Activated naive CD8-positive, alpha-beta T cell (primary cell): ENCODE measurements around the gene AGTRAP.

ENCODE experiments used
- H3K27ac Mint-ChIP-seq: one replicate; pipeline ENCODE4 v1.8.0; 2021; ENCODE audit warnings: mixed read lengths
- H3K27me3 Mint-ChIP-seq: one replicate; pipeline ENCODE4 v1.8.0; 2021; ENCODE audit warnings: mixed read lengths
- H3K36me3 Mint-ChIP-seq: one replicate; pipeline ENCODE4 v1.8.0; 2021; ENCODE audit warnings: mixed read lengths
- H3K4me1 Mint-ChIP-seq: one replicate; pipeline ENCODE4 v1.8.0; 2021; ENCODE audit warnings: low read depth, mixed read lengths
- H3K4me3 Mint-ChIP-seq: one replicate; pipeline ENCODE4 v1.8.0; 2021; ENCODE audit warnings: mild to moderate bottlenecking, mixed read lengths
- H3K9me3 Mint-ChIP-seq: one replicate; pipeline ENCODE4 v1.8.0; 2021; ENCODE audit warnings: low read depth, mixed read lengths

AGTRAP gene

GRCh38 chr1:11738096-11738495 lies 2.2 kb downstream of the AGTRAP start:
- H3K9me3 Mint-ChIP-seq: no peaks in the 10 kb centered on the region
- peak overlapping the region; percentile 22 for H3K4me3 Mint-ChIP-seq
- no peaks in the 10 kb centered on the region for H3K36me3 Mint-ChIP-seq
- peaks cover 66% of the 10 kb centered on the region for H3K4me1 Mint-ChIP-seq
- peak overlapping the region; percentile 50 for H3K27ac Mint-ChIP-seq
- no peaks in the 10 kb centered on the region for H3K27me3 Mint-ChIP-seq

GRCh38 chr1:11738783-11739182 lies 2.8 kb downstream of the AGTRAP start:
- no peaks in the 10 kb centered on the region for H3K36me3 Mint-ChIP-seq
- no peaks in the 10 kb centered on the region for H3K27me3 Mint-ChIP-seq
- H3K4me1 Mint-ChIP-seq: peaks cover 64% of the 10 kb centered on the region
- H3K9me3 Mint-ChIP-seq: no peaks in the 10 kb centered on the region
- H3K4me3 Mint-ChIP-seq: no peak overlapping the region
- no peak overlapping the region for H3K27ac Mint-ChIP-seq

- Mint-ChIP-seq H3K4me1 (peaks cover 63% of the 10 kb centered on the region), H3K9me3 (no peaks in the 10 kb centered on the region), H3K36me3 (no peaks in the 10 kb centered on the region), H3K27ac (peak overlapping the region; percentile 80), H3K4me3 (peak overlapping the region; percentile 38), H3K27me3 (no peaks in the 10 kb centered on the region)
Measured at GRCh38 chr1:11740258-11741192, 4.6 kb downstream of the AGTRAP start.

- no peaks in the 10 kb centered on the region for H3K9me3 Mint-ChIP-seq
- H3K36me3 Mint-ChIP-seq: peaks cover 2% of the 10 kb centered on the region
- H3K4me1 Mint-ChIP-seq: peaks cover 61% of the 10 kb centered on the region
- H3K4me3 Mint-ChIP-seq: no peak overlapping the region
- no peak overlapping the region for H3K27ac Mint-ChIP-seq
- H3K27me3 Mint-ChIP-seq: no peaks in the 10 kb centered on the region
Measured at GRCh38 chr1:11741482-11741881, 5.5 kb downstream of the AGTRAP start.

GRCh38 chr1:11741919-11742558 lies 6.1 kb downstream of the AGTRAP start:
- Mint-ChIP-seq H3K27me3 (no peaks in the 10 kb centered on the region), H3K4me3 (no peak overlapping the region), H3K9me3 (no peaks in the 10 kb centered on the region), H3K27ac (no peak overlapping the region), H3K36me3 (peaks cover 4% of the 10 kb centered on the region), H3K4me1 (peaks cover 58% of the 10 kb centered on the region)

GRCh38 chr1:11744287-11744686 lies 8.4 kb downstream of the AGTRAP start:
- Mint-ChIP-seq H3K27me3 (no peaks in the 10 kb centered on the region), H3K4me1 (peaks cover 43% of the 10 kb centered on the region), H3K9me3 (no peaks in the 10 kb centered on the region), H3K36me3 (peaks cover 4% of the 10 kb centered on the region), H3K27ac (no peak overlapping the region), H3K4me3 (no peak overlapping the region)

- no peak overlapping the region for H3K4me3 Mint-ChIP-seq
- H3K4me1 Mint-ChIP-seq: peaks cover 27% of the 10 kb centered on the region
- H3K36me3 Mint-ChIP-seq: peaks cover 4% of the 10 kb centered on the region
- H3K27ac Mint-ChIP-seq: no peak overlapping the region
- H3K27me3 Mint-ChIP-seq: no peaks in the 10 kb centered on the region
- H3K9me3 Mint-ChIP-seq: no peaks in the 10 kb centered on the region
Measured at GRCh38 chr1:11746092-11746491, 10.2 kb downstream of the AGTRAP start.

GRCh38 chr1:11746795-11747487 lies 11.0 kb downstream of the AGTRAP start:
- no peaks in the 10 kb centered on the region for H3K9me3 Mint-ChIP-seq
- H3K36me3 Mint-ChIP-seq: peaks cover 4% of the 10 kb centered on the region
- H3K4me3 Mint-ChIP-seq: no peak overlapping the region
- no peaks in the 10 kb centered on the region for H3K27me3 Mint-ChIP-seq
- H3K27ac Mint-ChIP-seq: no peak overlapping the region
- peaks cover 20% of the 10 kb centered on the region for H3K4me1 Mint-ChIP-seq

- no peak overlapping the region for H3K4me3 Mint-ChIP-seq
- H3K36me3 Mint-ChIP-seq: peaks cover 4% of the 10 kb centered on the region
Measured at GRCh38 chr1:11748294-11749202, 12.6 kb downstream of the AGTRAP start.

GRCh38 chr1:11749203-11749689 lies 13.3 kb downstream of the AGTRAP start:
- no peaks in the 10 kb centered on the region for H3K27me3 Mint-ChIP-seq
- no peak overlapping the region for H3K4me3 Mint-ChIP-seq
- no peak overlapping the region for H3K27ac Mint-ChIP-seq
- H3K4me1 Mint-ChIP-seq: peaks cover 15% of the 10 kb centered on the region
- no peaks in the 10 kb centered on the region for H3K9me3 Mint-ChIP-seq
- peaks cover 4% of the 10 kb centered on the region for H3K36me3 Mint-ChIP-seq

More at GRCh38 chr1:11748294-11749202, 12.6 kb downstream of the AGTRAP start:
- Mint-ChIP-seq H3K9me3 (no peaks in the 10 kb centered on the region), H3K27ac (no peak overlapping the region), H3K4me1 (peaks cover 15% of the 10 kb centered on the region), H3K27me3 (no peaks in the 10 kb centered on the region)

- no peak overlapping the region for H3K27ac Mint-ChIP-seq
- H3K9me3 Mint-ChIP-seq: no peaks in the 10 kb centered on the region
- H3K27me3 Mint-ChIP-seq: no peaks in the 10 kb centered on the region
- peaks cover 13% of the 10 kb centered on the region for H3K4me1 Mint-ChIP-seq
- no peak overlapping the region for H3K4me3 Mint-ChIP-seq
- peaks cover 4% of the 10 kb centered on the region for H3K36me3 Mint-ChIP-seq
Measured at GRCh38 chr1:11749996-11750395, 14.1 kb downstream of the AGTRAP start.

- Mint-ChIP-seq H3K4me3 (no peak overlapping the region), H3K27me3 (no peaks in the 10 kb centered on the region), H3K36me3 (peaks cover 3% of the 10 kb centered on the region), H3K9me3 (no peaks in the 10 kb centered on the region), H3K4me1 (peaks cover 13% of the 10 kb centered on the region), H3K27ac (no peak overlapping the region)
Measured at GRCh38 chr1:11751087-11751486, 15.2 kb downstream of the AGTRAP start.

GRCh38 chr1:11752359-11753088 lies 16.6 kb downstream of the AGTRAP start:
- Mint-ChIP-seq H3K9me3 (no peaks in the 10 kb centered on the region), H3K27ac (no peak overlapping the region), H3K4me3 (no peak overlapping the region), H3K36me3 (no peaks in the 10 kb centered on the region), H3K27me3 (no peaks in the 10 kb centered on the region), H3K4me1 (peaks cover 11% of the 10 kb centered on the region)
